Sigmoid colon (tissue), 7 donors: ENCODE results near the gene CC2D1A. TPM values are rescaled to one million over a fixed set of nuclear protein-coding genes. Genes with fewer than 3 reads are reported as not detected.
"Not testable (repeated sequence)": the region's sequence is repeated elsewhere in the genome, so short reads cannot be mapped to it uniquely, and the experiment has no call there.

Source experiments
- DNase-seq: peaks from one replicate; pipeline ENCODE4 v3.0.0-alpha.2; 2019
- H3K27ac ChIP-seq, 4 donors: fragments of 200-600 bp; sonication (generic); one replicate each; pipeline ENCODE4 v1.5.1; 2016 to 2019; ENCODE audit warnings: mild to moderate bottlenecking in 1 of 4
- H3K27me3 ChIP-seq, 3 donors: fragments of 200-600 bp; sonication (generic); one replicate each; pipeline ENCODE4 v1.5.1; 2019; ENCODE audit warnings: mild to moderate bottlenecking in 1 of 3
- H3K36me3 ChIP-seq, 4 donors: fragments of 200-600 bp; sonication (generic); one replicate each; pipeline ENCODE4 v1.5.1; 2016 to 2019
- H3K4me1 ChIP-seq, 4 donors: fragments of 200-600 bp; sonication (generic); one replicate each; pipeline ENCODE4 v1.5.1; 2017 to 2019
- H3K4me3 ChIP-seq, 4 donors: fragments of 200-600 bp; sonication (generic); one replicate each; pipeline ENCODE4 v1.5.1; 2017 to 2019; ENCODE audit warnings: mild to moderate bottlenecking in 2 of 4, moderate library complexity in 1 of 4
- H3K9me3 ChIP-seq, 4 donors: fragments of 200-600 bp in 3 of 4; sonication (generic) in 3 of 4; one replicate each; pipeline versions ENCODE4 v1.5.1 to v1.6.1; 2013 to 2019
- EP300 ChIP-seq, 4 donors: sonication (generic); formaldehyde crosslinking; IDR thresholded peaks; one replicate each; pipeline ENCODE4 v1.6.1; 2017; ENCODE audit warnings: antibody characterized with exemption in 4 of 4
- POLR2A ChIP-seq, 2 donors: fragments of 450-650 bp; IDR thresholded peaks; one replicate each; pipeline ENCODE4 v1.6.1; 2016; ENCODE audit warnings: antibody characterized with exemption in 2 of 2, mild to moderate bottlenecking in 2 of 2, moderate library complexity in 2 of 2
- POLR2AphosphoS5 ChIP-seq, 4 donors: sonication (generic); formaldehyde crosslinking; IDR thresholded peaks; one replicate each; pipeline ENCODE4 v1.6.1; 2017; ENCODE audit warnings: antibody characterized with exemption in 4 of 4
- whole genome bisulfite sequencing, 2 donors: extraction: QIAGEN DNeasy Blood & Tissue Kit; methylation state at CpG; one replicate each; pipeline ENCODE4 v1.1.7; 2013; 5-methylcytosine and 5-hydroxymethylcytosine counted together
- intact Hi-C: fragments of 100-400 bp; cut with DNase I; formaldehyde crosslinking; loops from one replicate; pipeline ENCODE4 v1.15.1; 2023
- polyA plus RNA-seq, 3 donors: library from polyadenylated mRNA; stranded (reverse); fragments of 200-250 nt; gene quantifications; one replicate each; pipeline ENCODE4 v1.2.3, GENCODE V29; 2013
- total RNA-seq, 4 donors: library from RNA; depleted of rRNA; stranded (reverse); fragments of >200 nt; gene quantifications; one replicate each; pipeline ENCODE4 v1.1.0, GENCODE V29; 2016
- TF ChIP-seq, protein P1 (sequence below), 4 experiments: fragments of 450-650 bp in 3 of 4; fragments of 200-600 bp in 1 of 4; IDR thresholded peaks; one replicate each; pipeline ENCODE4 v1.5.1; 2016 to 2019; ENCODE audit warnings: antibody characterized with exemption in 4 of 4, mild to moderate bottlenecking in 3 of 4, moderate library complexity in 2 of 4
- donor health status: healthy with polysubstance abuse.
- donor health status: Bipolar disorder and iron deficiency.
- donor health status: healthy.

The CC2D1A gene
- total and polyA plus RNA-seq, 7 donors = 15.0 to 88.2 (median 33.5) TPM

DNA sequence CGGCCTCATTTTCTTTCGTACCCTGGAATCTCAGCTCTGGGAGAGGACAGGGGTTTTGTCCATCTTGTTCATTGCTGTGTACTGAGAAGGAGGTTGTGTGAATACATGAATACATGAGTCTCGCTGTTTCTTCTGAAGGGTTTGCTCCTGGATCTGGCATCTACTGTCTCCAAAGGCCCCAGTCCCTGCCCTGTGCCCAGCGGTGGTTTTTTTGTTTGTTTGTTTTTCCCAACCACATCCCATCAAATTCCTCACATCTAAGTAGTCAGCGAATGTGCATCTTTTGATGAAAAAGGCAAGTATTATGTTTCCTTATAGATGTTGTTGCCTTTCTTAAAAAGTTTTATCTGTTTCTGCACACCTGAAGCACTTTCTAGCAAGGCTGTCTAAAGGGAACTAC is 58.8 kb downstream of the CC2D1A start:
- Histone ChIP-seq H3K36me3 (peaks cover 24 to 75% (median 27%) of the 10 kb centered on the region in 4 donors), H3K4me3 (no peak overlapping the region), H3K27ac (no peak overlapping the region), H3K27me3 (no peaks in the 10 kb centered on the region), H3K4me1 (peaks cover 0 to 18% (median 17%) of the 10 kb centered on the region in 4 donors), H3K9me3 (no peaks in the 10 kb centered on the region)
- TF ChIP-seq EP300 (IDR thresholded peaks at IDR 0.05) (no peak), POLR2A (IDR thresholded peaks at IDR 0.05) (no peak), POLR2AphosphoS5 (IDR thresholded peaks at IDR 0.05) (no peak)
- TF ChIP-seq, protein P1, sequence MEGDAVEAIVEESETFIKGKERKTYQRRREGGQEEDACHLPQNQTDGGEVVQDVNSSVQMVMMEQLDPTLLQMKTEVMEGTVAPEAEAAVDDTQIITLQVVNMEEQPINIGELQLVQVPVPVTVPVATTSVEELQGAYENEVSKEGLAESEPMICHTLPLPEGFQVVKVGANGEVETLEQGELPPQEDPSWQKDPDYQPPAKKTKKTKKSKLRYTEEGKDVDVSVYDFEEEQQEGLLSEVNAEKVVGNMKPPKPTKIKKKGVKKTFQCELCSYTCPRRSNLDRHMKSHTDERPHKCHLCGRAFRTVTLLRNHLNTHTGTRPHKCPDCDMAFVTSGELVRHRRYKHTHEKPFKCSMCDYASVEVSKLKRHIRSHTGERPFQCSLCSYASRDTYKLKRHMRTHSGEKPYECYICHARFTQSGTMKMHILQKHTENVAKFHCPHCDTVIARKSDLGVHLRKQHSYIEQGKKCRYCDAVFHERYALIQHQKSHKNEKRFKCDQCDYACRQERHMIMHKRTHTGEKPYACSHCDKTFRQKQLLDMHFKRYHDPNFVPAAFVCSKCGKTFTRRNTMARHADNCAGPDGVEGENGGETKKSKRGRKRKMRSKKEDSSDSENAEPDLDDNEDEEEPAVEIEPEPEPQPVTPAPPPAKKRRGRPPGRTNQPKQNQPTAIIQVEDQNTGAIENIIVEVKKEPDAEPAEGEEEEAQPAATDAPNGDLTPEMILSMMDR (IDR thresholded peaks at IDR 0.05) = no peak
- intact Hi-C loops = no loop called here
- no peak for DNase-seq
- WGBS, 2 donors = 83 to 89% methylated on average over 5 of the region's 5 CpGs

GRCh38 chr19:13965377-13965896 is 59.4 kb downstream of the CC2D1A start:
- WGBS, 2 donors = 94% methylated on average over 24 of the region's 24 CpGs
- Histone ChIP-seq H3K4me1 (peaks cover 0 to 18% (median 17%) of the 10 kb centered on the region in 4 donors), H3K27me3 (no peaks in the 10 kb centered on the region), H3K4me3 (no peak overlapping the region), H3K27ac (no peak overlapping the region), H3K36me3 (peaks cover 19 to 73% (median 24%) of the 10 kb centered on the region in 4 donors), H3K9me3 (no peaks in the 10 kb centered on the region)
- intact Hi-C loops = no loop called here
- DNase-seq = no peak
- TF ChIP-seq POLR2A (IDR thresholded peaks at IDR 0.05) = no peak
- no peak for TF ChIP-seq EP300 (IDR thresholded peaks at IDR 0.05)
- TF ChIP-seq, protein P1 (IDR thresholded peaks at IDR 0.05) = no peak
- no peak for TF ChIP-seq POLR2AphosphoS5 (IDR thresholded peaks at IDR 0.05)

- DNase-seq = no peak
- WGBS, 2 donors = 94 to 95% methylated on average over 20 of the region's 20 CpGs
- Histone ChIP-seq H3K27ac (no peak overlapping the region), H3K4me3 (no peak overlapping the region), H3K4me1 (peaks cover 0 to 18% (median 17%) of the 10 kb centered on the region in 4 donors), H3K27me3 (no peaks in the 10 kb centered on the region), H3K36me3 (peaks cover 15 to 72% (median 18%) of the 10 kb centered on the region in 4 donors), H3K9me3 (no peaks in the 10 kb centered on the region)
- TF ChIP-seq EP300 (IDR thresholded peaks at IDR 0.05) (no peak), POLR2A (IDR thresholded peaks at IDR 0.05) (no peak), POLR2AphosphoS5 (IDR thresholded peaks at IDR 0.05) (no peak)
- TF ChIP-seq, protein P1 (IDR thresholded peaks at IDR 0.05) = no peak
- intact Hi-C loops = no loop called here
Measured at GRCh38 chr19:13965926-13966683, 60.1 kb downstream of the CC2D1A start.

DNA sequence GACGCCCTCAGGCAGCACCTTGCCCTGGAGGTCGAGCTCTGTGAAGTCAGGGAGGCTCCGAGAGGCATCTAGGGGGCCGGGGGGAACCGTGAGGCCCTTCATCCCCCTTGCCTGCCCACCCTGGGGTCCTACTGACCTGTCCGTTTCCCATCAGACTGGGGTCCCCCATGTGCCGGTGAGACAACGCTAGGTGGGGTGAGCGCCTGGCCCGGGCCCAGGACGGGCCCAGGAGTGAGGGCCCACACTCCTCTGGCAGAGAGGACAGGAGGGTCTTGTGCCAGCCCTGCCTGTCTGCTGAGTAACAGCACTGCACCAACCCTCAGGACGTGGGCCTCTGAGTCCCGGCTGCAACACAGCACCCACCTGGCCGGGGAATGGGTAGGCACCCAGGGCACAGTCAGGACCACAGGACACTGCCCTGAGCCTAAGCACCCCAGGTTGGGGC is 60.7 kb downstream of the CC2D1A start:
- WGBS, 2 donors = 94 to 96% methylated on average over 14 of the region's 14 CpGs
- intact Hi-C loops = no loop called here

DNA sequence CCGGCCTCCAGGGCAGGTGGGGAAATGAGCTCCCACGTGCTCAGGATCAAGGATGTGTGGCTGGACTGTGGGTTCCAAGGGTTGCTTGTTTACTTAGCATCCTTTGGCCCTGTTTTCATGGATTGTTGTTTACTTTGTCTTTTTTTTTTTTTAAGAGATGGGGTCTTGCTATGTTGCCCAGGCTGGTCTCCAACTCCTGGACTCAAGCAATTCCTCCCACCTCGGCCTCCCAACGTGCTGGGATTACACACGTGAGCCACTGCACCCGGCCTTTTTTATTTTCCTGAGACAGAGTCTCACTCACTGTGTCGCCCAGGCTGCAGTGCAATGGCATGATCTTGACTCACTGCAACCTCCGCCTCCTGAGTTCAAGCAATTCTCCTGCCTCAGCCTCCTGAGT is 61.2 kb downstream of the CC2D1A start:
- H3K9me3 ChIP-seq, H3K4me3 ChIP-seq, H3K27ac ChIP-seq, intact Hi-C loops, H3K27me3 ChIP-seq, DNase-seq: not testable (repeated sequence)
- 93 to 95% methylated on average over 8 of the region's 8 CpGs for WGBS, 2 donors
- Histone ChIP-seq H3K4me1 (peaks cover 0 to 15% (median 14%) of the 10 kb centered on the region in 4 donors), H3K36me3 (peaks cover 12 to 79% (median 21%) of the 10 kb centered on the region in 4 donors)

More for the DNA sequence above, 60.7 kb downstream of the CC2D1A start:
- no peaks in the 10 kb centered on the region for H3K27me3 ChIP-seq
- no peaks in the 10 kb centered on the region for H3K9me3 ChIP-seq
- DNase-seq = no peak
- peaks cover 0 to 18% (median 17%) of the 10 kb centered on the region in 4 donors for H3K4me1 ChIP-seq
- TF ChIP-seq EP300 (IDR thresholded peaks at IDR 0.05) = no peak
- TF ChIP-seq, protein P1 (IDR thresholded peaks at IDR 0.05) = no peak
- no peak overlapping the region for H3K27ac ChIP-seq
- H3K36me3 ChIP-seq = peaks cover 12 to 74% (median 21%) of the 10 kb centered on the region in 4 donors
- H3K4me3 ChIP-seq = no peak overlapping the region
